Activated T-helper 1 cell treated with anti-CD3 and anti-CD28 coated beads, Interleukin-12 subunit alpha, Interleukin-12 subunit beta, Interleukin-2, Interleukin-4 antibody, amounts not matched to agents 30 ng/mL and 10 ng/mL and 1 ng/mL, durations not matched to agents 14 hours and 24 hours and 36 hours (primary cell): ENCODE data around the gene CLEC1B. TPM values are rescaled to one million over a fixed set of nuclear protein-coding genes. Genes with fewer than 3 reads are reported as not detected.
"Not testable (repeated sequence)": the region's sequence is repeated elsewhere in the genome, so short reads cannot be mapped to it uniquely, and the experiment has no call there.

Experiments
- DNase-seq: peaks from one replicate; pipeline ENCODE4 v3.0.0; 2021; ENCODE audit warnings: low spot score
- H3K27ac Mint-ChIP-seq: one replicate; pipeline ENCODE4 v1.8.0; 2021; ENCODE audit warnings: mild to moderate bottlenecking, mixed read lengths
- H3K27me3 Mint-ChIP-seq: one replicate; pipeline ENCODE4 v1.8.0; 2022; ENCODE audit warnings: mild to moderate bottlenecking, moderate library complexity, mixed read lengths; ENCODE audit not compliant: insufficient read depth
- H3K36me3 Mint-ChIP-seq: one replicate; pipeline ENCODE4 v1.8.0; 2021; ENCODE audit warnings: low read depth, mixed read lengths
- H3K4me1 Mint-ChIP-seq: one replicate; pipeline ENCODE4 v1.8.0; 2021; ENCODE audit warnings: low read depth, mixed read lengths
- H3K4me3 Mint-ChIP-seq: one replicate; pipeline ENCODE4 v1.8.0; 2021; ENCODE audit warnings: mild to moderate bottlenecking, moderate library complexity, mixed read lengths
- H3K9me3 Mint-ChIP-seq: one replicate; pipeline ENCODE4 v1.8.0; 2021; ENCODE audit warnings: mixed read lengths
- intact Hi-C: fragments of 100-400 bp; cut with micrococcal nuclease; formaldehyde crosslinking; loops from one replicate; pipeline ENCODE4 v1.15.1; 2024
- total RNA-seq: library from RNA; stranded (reverse); gene quantifications from 2 replicates; pipeline ENCODE4 v1.2.3, GENCODE V29; 2022

The CLEC1B gene
- total RNA-seq, 1 donor from 2014 or later, result not detected

- intact Hi-C loops, result no loop called here
- H3K9me3 Mint-ChIP-seq, result no peaks in the 10 kb centered on the region
- peaks cover 2% of the 10 kb centered on the region for H3K27me3 Mint-ChIP-seq
- no peak overlapping the region for H3K4me3 Mint-ChIP-seq
- H3K27ac Mint-ChIP-seq, result no peak overlapping the region
- no peaks in the 10 kb centered on the region for H3K36me3 Mint-ChIP-seq
- no peak for DNase-seq
- peaks cover 36% of the 10 kb centered on the region for H3K4me1 Mint-ChIP-seq
Observed at GRCh38 chr12:9961901-9962300, 37.0 kb downstream of the CLEC1B start.

DNA sequence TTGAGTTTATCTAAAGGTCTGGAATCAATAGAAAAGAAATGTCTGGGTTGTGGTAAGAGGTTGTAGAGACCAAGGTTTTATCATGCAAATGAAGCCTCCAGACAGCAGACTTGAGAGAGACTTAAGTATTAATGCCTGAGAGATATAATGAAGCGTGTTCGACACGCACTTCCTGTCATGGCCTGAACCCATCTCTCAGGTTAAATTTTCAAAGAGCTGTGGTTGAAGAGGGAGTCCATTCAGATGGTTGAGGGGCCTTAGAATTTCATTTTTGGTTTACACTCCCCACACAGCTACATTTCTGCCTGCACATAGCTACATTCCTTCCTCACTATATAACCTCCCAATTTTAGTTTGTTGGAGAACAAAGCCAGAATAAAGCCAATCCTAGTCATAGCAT lies 37.8 kb downstream of the CLEC1B start:
- intact Hi-C loops, result no loop called here
- Mint-ChIP-seq H3K36me3 (peaks cover 1% of the 10 kb centered on the region), H3K4me1 (peaks cover 44% of the 10 kb centered on the region), H3K9me3 (no peaks in the 10 kb centered on the region), H3K27ac (no peak overlapping the region), H3K27me3 (no peaks in the 10 kb centered on the region), H3K4me3 (no peak overlapping the region)
- no peak for DNase-seq

DNA sequence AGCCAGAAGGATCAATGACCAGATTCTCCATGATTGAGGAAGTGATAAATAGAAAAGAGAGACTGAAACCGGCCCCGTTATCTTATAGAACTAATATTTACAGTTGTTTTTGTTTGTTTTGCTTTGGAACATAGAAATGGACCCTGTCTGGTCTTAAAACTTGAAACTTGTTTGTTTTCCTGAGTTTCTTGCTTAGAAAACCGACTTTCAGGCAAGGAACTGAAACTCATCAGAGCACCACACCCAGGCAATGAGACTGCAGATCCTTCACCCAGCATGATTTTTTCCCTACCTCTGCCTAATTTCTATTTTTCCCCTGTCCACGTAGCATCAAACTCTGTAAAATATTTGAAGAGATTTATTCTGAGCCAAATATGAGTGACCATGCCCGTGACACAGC lies 38.3 kb downstream of the CLEC1B start:
- DNase-seq, result no peak
- H3K27ac Mint-ChIP-seq, result no peak overlapping the region
- intact Hi-C loops, result no loop called here
- H3K9me3 Mint-ChIP-seq, result no peaks in the 10 kb centered on the region
- H3K4me1 Mint-ChIP-seq, result peaks cover 49% of the 10 kb centered on the region
- peaks cover 1% of the 10 kb centered on the region for H3K36me3 Mint-ChIP-seq
- H3K27me3 Mint-ChIP-seq, result no peaks in the 10 kb centered on the region
- no peak overlapping the region for H3K4me3 Mint-ChIP-seq

DNA sequence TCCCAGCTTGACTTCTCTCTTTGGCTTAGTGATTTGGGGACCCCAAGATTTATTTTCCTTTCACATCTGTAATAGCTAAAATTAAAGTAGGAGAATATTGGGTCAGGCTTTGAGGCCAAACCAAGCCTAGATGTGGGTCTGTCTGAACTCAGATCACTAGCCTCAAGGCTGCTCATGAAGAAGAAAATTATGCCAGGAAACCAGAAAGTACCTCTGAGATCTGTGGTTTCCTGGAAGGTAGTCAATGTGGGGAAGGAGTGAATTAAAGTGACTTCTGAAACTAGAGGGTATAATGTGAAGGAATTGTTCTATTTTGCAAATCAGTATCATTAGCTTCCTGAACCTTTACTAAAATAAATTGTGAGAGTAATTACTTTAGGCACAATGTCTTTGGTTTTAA lies 41.1 kb downstream of the CLEC1B start:
- peaks cover 52% of the 10 kb centered on the region for H3K4me1 Mint-ChIP-seq
- H3K4me3 Mint-ChIP-seq, result peak overlapping the region; percentile 3
- no peaks in the 10 kb centered on the region for H3K9me3 Mint-ChIP-seq
- DNase-seq, result no peak
- H3K27me3 Mint-ChIP-seq, result no peaks in the 10 kb centered on the region
- intact Hi-C loops, result loop anchor here (1.0 kb wide), 1 partner anchor 10 kb away; no protein-coding TSS in a partner anchor
- no peak overlapping the region for H3K27ac Mint-ChIP-seq
- peaks cover 1% of the 10 kb centered on the region for H3K36me3 Mint-ChIP-seq

- H3K27ac Mint-ChIP-seq, H3K27me3 Mint-ChIP-seq, H3K4me3 Mint-ChIP-seq, DNase-seq, H3K36me3 Mint-ChIP-seq, H3K9me3 Mint-ChIP-seq, intact Hi-C loops: not testable (repeated sequence)
- peaks cover 66% of the 10 kb centered on the region for H3K4me1 Mint-ChIP-seq
Observed at GRCh38 chr12:9952954-9953729, 45.8 kb downstream of the CLEC1B start.

GRCh38 chr12:9951026-9951675 lies 47.8 kb downstream of the CLEC1B start:
- H3K27me3 Mint-ChIP-seq, result no peaks in the 10 kb centered on the region
- DNase-seq, result peak; percentile 42
- no peaks in the 10 kb centered on the region for H3K36me3 Mint-ChIP-seq
- no peaks in the 10 kb centered on the region for H3K9me3 Mint-ChIP-seq
- intact Hi-C loops, result no loop called here
- peaks cover 54% of the 10 kb centered on the region for H3K4me1 Mint-ChIP-seq
- H3K27ac Mint-ChIP-seq, result peak overlapping the region; percentile 70
- H3K4me3 Mint-ChIP-seq, result peak overlapping the region; percentile 58

DNA sequence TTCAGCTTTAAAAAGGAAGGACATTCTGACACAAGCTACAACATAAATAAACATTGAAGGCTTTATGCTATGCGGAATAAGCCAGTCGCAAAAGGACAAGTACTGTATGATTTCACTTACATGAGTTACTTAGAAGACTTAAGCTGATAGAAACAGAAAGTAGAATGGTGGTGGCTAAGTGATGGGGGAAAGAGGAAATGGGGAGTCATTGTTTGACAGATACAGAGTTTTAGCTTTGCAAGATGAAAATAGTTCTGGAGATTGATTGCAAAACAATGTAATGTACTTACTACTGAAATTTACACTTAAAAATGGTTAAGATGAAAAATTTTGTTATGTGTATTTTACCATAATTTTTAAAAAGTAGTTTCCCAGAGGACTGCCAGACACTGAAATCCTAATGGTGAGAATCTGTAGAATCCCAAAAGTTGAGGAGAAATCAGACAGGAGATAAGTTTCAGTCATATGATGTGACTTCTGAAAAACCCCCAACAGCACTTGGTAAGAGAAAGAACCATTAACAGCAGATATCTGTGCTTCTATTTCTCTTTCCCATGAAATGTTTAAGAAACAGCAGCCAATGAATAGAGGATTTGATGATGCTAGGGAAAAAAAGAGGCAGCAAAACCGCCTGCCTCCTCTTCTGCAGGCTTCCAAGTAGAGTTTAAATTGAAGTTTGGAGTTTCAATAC lies 50.2 kb downstream of the CLEC1B start:
- intact Hi-C loops, result loop anchor here (1.0 to 10.0 kb wide), 5 partner anchors 9 to 304 kb away; partner anchors contain the start of gene CLEC2B
- no peaks in the 10 kb centered on the region for H3K9me3 Mint-ChIP-seq
- DNase-seq, result no peak
- H3K4me3 Mint-ChIP-seq, result no peak overlapping the region
- H3K36me3 Mint-ChIP-seq, result no peaks in the 10 kb centered on the region
- peak overlapping the region; percentile 18 for H3K27ac Mint-ChIP-seq
- peaks cover 4% of the 10 kb centered on the region for H3K27me3 Mint-ChIP-seq
- H3K4me1 Mint-ChIP-seq, result peaks cover 54% of the 10 kb centered on the region

DNA sequence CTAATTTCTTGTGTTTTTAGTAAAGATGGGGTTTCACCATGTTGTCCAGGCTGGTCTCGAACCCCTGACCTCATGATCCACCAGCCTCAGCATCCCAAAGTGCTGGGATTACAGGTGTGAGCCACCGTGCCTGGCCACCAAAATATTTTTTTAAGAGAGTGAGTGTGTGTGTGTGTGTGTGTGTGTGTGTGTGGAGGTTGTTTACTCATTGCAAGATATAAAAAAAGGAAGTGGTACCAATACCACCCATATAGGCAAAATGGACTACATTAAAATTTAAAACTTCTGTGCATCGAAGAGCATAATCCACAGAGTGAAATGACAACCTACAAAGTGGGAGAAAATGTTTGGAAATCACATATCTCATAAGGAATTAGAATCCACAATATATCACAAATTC lies 51.2 kb downstream of the CLEC1B start:
- Mint-ChIP-seq H3K4me1 (peaks cover 61% of the 10 kb centered on the region), H3K9me3 (no peaks in the 10 kb centered on the region), H3K4me3 (no peak overlapping the region), H3K27me3 (peaks cover 9% of the 10 kb centered on the region), H3K36me3 (no peaks in the 10 kb centered on the region), H3K27ac (no peak overlapping the region)
- DNase-seq, result no peak
- intact Hi-C loops, result loop anchor here (1.0 to 10.0 kb wide), 5 partner anchors 10 to 303 kb away; partner anchors contain the start of gene CLEC2B

GRCh38 chr12:9944391-9944790 lies 54.5 kb downstream of the CLEC1B start:
- no peak overlapping the region for H3K27ac Mint-ChIP-seq
- peak overlapping the region; percentile 40 for H3K4me3 Mint-ChIP-seq
- no peaks in the 10 kb centered on the region for H3K36me3 Mint-ChIP-seq
- intact Hi-C loops, result loop anchor here (5.0 to 10.0 kb wide), 2 partner anchors 63 to 300 kb away; no protein-coding TSS in a partner anchor
- peaks cover 15% of the 10 kb centered on the region for H3K27me3 Mint-ChIP-seq
- DNase-seq, result no peak
- H3K4me1 Mint-ChIP-seq, result peaks cover 43% of the 10 kb centered on the region
- H3K9me3 Mint-ChIP-seq, result no peaks in the 10 kb centered on the region

GRCh38 chr12:9943240-9943639 lies 55.7 kb downstream of the CLEC1B start:
- peaks cover 19% of the 10 kb centered on the region for H3K27me3 Mint-ChIP-seq
- no peaks in the 10 kb centered on the region for H3K9me3 Mint-ChIP-seq
- H3K27ac Mint-ChIP-seq, result peak overlapping the region; percentile 56
- peaks cover 31% of the 10 kb centered on the region for H3K4me1 Mint-ChIP-seq
- peak; percentile 38 for DNase-seq
- intact Hi-C loops, result loop anchor here (5.0 to 10.0 kb wide), 2 partner anchors 64 to 298 kb away; no protein-coding TSS in a partner anchor
- H3K4me3 Mint-ChIP-seq, result peak overlapping the region; percentile 81
- no peaks in the 10 kb centered on the region for H3K36me3 Mint-ChIP-seq
